ENCODE measurements around the gene CYBC1. TPM values are rescaled to one million over a fixed set of nuclear protein-coding genes. Genes with fewer than 3 reads are reported as not detected.

Gene CYBC1
- total RNA-seq, 2 experiments from 2014 or later, result 470 to 679 TPM

DNA sequence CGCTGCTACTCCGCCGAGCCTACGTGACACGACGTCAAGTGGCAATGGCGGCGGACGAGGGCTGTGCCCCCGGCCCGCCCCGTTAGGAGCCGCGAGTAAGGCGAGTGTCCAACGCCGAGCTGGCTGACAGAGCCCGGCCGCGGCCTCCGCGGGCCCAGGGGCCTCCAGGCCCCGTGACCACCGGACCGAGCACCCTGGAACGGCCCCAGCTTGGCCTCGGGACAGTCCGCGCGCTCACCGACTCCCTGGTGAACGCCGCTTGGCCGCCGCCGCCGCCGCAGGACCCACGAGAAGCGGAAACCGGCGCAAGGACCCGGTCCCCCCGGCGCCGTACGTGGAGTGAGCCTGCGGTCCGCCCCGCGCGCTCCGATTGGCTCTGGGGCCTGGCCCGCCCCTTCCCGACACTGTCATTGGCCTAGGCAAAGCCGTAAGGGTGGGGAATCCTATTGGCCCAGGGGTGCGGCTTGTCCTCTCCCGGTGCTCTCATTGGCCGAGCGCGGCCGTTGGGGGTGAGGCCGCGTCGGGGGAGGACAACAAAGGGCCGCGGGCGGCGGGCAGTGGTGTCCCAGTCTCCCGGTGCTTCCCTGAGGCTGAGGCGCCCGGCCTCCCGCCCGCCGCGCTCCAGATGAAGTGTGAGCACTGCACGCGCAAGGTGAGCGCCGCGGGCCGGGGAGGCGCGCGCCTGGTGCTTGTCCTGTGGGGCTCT is 7.8 kb upstream of the CYBC1 start, which contains the start of gene NARF:
Gene NARF (plus strand): TSS at position 563 of the 706 bp plus-strand sequence. CDS start 63 bp downstream, at position 626.
- intact Hi-C loops (cut with micrococcal nuclease; ENCODE audit: unreplicated experiment), result loop anchor here (1.0 to 5.0 kb wide), 5 partner anchors 9 to 94 kb away; partner anchors contain the start of genes HEXD and OGFOD3
- ChIA-PET POLR2A (interaction anchor here (0.7 to 1.8 kb wide), 3 partner anchors 9 to 101 kb away, joined by 5 to 6 read pairs (median 5); no protein-coding TSS in a partner anchor), CTCF (ENCODE audit: unreplicated experiment) (no interaction called here)
- peaks cover 18% of the 10 kb centered on the region for H3K4me1 ChIP-seq (ENCODE audit: insufficient read depth, low read length, poor library complexity, severe bottlenecking)
- H3K9me2 ChIP-seq (ENCODE audit: insufficient read depth, low read length), result no peaks in the 10 kb centered on the region
- H3K27ac ChIP-seq (ENCODE audit: low read depth, low read length, poor library complexity, severe bottlenecking), result peak within 1 kb of the TSS; percentile 89
- H4K20me1 ChIP-seq (ENCODE audit: insufficient read depth, low read length), result no peaks in the 10 kb centered on the region
- TF ChIP-seq, protein P1, sequence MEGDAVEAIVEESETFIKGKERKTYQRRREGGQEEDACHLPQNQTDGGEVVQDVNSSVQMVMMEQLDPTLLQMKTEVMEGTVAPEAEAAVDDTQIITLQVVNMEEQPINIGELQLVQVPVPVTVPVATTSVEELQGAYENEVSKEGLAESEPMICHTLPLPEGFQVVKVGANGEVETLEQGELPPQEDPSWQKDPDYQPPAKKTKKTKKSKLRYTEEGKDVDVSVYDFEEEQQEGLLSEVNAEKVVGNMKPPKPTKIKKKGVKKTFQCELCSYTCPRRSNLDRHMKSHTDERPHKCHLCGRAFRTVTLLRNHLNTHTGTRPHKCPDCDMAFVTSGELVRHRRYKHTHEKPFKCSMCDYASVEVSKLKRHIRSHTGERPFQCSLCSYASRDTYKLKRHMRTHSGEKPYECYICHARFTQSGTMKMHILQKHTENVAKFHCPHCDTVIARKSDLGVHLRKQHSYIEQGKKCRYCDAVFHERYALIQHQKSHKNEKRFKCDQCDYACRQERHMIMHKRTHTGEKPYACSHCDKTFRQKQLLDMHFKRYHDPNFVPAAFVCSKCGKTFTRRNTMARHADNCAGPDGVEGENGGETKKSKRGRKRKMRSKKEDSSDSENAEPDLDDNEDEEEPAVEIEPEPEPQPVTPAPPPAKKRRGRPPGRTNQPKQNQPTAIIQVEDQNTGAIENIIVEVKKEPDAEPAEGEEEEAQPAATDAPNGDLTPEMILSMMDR (conservative IDR thresholded peaks at IDR 0.05; ENCODE audit: low read length), result no peak
- TF ChIP-seq EZH2phosphoT487 (IDR thresholded peaks at IDR 0.05; ENCODE audit: borderline replicate concordance, low read depth, low read length), result no peak
- BruUV-seq (replicated peaks), result no TSS peak
- peaks cover 43% of the 10 kb centered on the region for H3K36me3 ChIP-seq (ENCODE audit: insufficient read depth, low read length)
- H3K9me3 ChIP-seq (ENCODE audit: low read length), result peaks cover 9% of the 10 kb centered on the region; the same call in 1 of the 2 replicates
- H3K79me2 ChIP-seq (ENCODE audit: insufficient read depth, low read depth, low read length), result peaks cover 4% of the 10 kb centered on the region; the same call in 1 of the 2 replicates
- peak within 1 kb of the TSS; percentile 75 for H3K4me3 ChIP-seq (ENCODE audit: low read depth, low read length, poor library complexity, severe bottlenecking)
- peak within 1 kb of the TSS; percentile 76 for H3K4me2 ChIP-seq (ENCODE audit: low read length)
- H2AFZ ChIP-seq (ENCODE audit: low read length), result peak within 1 kb of the TSS; percentile 34; the same call in 1 of the 2 replicates
- DNase-seq (ENCODE audit: low spot score), result peak; percentile 100

DNA sequence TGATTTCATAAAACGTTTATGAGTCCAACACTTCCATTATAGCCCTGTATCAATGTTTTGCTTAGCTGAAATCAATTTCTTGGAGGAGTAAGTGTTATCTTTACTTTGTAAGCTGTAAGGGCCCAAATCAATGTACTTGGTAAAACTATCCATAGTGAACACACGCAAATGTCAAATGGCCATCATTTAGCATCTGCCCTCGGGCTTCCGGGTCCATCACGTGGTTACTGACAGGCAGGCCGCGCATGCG is 7.3 kb upstream of the CYBC1 start:
- Histone ChIP-seq H3K4me3 (ENCODE audit: low read depth, low read length, poor library complexity, severe bottlenecking) (peak overlapping the region; percentile 75), H4K20me1 (ENCODE audit: insufficient read depth, low read length) (no peaks in the 10 kb centered on the region), H3K36me3 (ENCODE audit: insufficient read depth, low read length) (peaks cover 38% of the 10 kb centered on the region), H3K4me2 (ENCODE audit: low read length) (peak overlapping the region; percentile 74), H3K4me1 (ENCODE audit: insufficient read depth, low read length, poor library complexity, severe bottlenecking) (peaks cover 18% of the 10 kb centered on the region), H3K79me2 (ENCODE audit: insufficient read depth, low read depth, low read length) (peaks cover 4% of the 10 kb centered on the region; the same call in 1 of the 2 replicates), H3K9me3 (ENCODE audit: low read length) (peaks cover 9% of the 10 kb centered on the region; the same call in 1 of the 2 replicates), H3K9me2 (ENCODE audit: insufficient read depth, low read length) (no peaks in the 10 kb centered on the region), H3K27ac (ENCODE audit: low read depth, low read length, poor library complexity, severe bottlenecking) (peak overlapping the region; percentile 89), H2AFZ (ENCODE audit: low read length) (no peak overlapping the region; the same call in 1 of the 2 replicates)
- CTCF ChIA-PET (ENCODE audit: unreplicated experiment), result interaction anchor here (1.1 kb wide), 1 partner anchor 38 kb away, joined by 6 read pairs; no protein-coding TSS in a partner anchor
- TF ChIP-seq EZH2phosphoT487 (IDR thresholded peaks at IDR 0.05; ENCODE audit: borderline replicate concordance, low read depth, low read length), result no peak
- TF ChIP-seq, protein P1 (conservative IDR thresholded peaks at IDR 0.05; ENCODE audit: low read length), result no peak
- BruUV-seq (replicated peaks), result TSS peak; percentile 95
- DNase-seq (ENCODE audit: low spot score), result no peak
- intact Hi-C loops (cut with micrococcal nuclease; ENCODE audit: unreplicated experiment), result loop anchor here (1.0 to 5.0 kb wide), 5 partner anchors 9 to 95 kb away; partner anchors contain the start of genes HEXD and OGFOD3
- POLR2A ChIA-PET, result interaction anchor here (0.7 to 1.8 kb wide), 4 partner anchors 9 to 100 kb away, joined by 3 to 6 read pairs (median 5); no protein-coding TSS in a partner anchor
